T follicular helper cell (primary cell): ENCODE results near the gene BCL7B.
A peak's percentile ranks its signal among the peaks of the same experiment; 100 is the strongest.
"Not testable (repeated sequence)": the region's sequence is repeated elsewhere in the genome, so short reads cannot be mapped to it uniquely, and the experiment has no call there.

ENCODE experiments used
- DNase-seq: peaks from one replicate; pipeline ENCODE4 v3.0.0-alpha.2; 2020; ENCODE audit warnings: low read depth

BCL7B gene

GRCh38 chr7:73535918-73536317 lies 21.6 kb downstream of the BCL7B start:
- not testable (repeated sequence) for DNase-seq

- no peak for DNase-seq
Observed at GRCh38 chr7:73533742-73534141, 23.7 kb downstream of the BCL7B start.

- no peak for DNase-seq
Observed at GRCh38 chr7:73532224-73532623, 25.3 kb downstream of the BCL7B start.

GRCh38 chr7:73530800-73531199 lies 26.7 kb downstream of the BCL7B start:
- no peak for DNase-seq

- no peak for DNase-seq
Observed at GRCh38 chr7:73526896-73527821, 30.3 kb downstream of the BCL7B start.

- DNase-seq, result not testable (repeated sequence)
Observed at GRCh38 chr7:73526158-73526494, 31.4 kb downstream of the BCL7B start.

GRCh38 chr7:73522105-73522872 lies 35.2 kb downstream of the BCL7B start, which contains the start of gene BAZ1B:
TSS of gene BAZ1B (minus strand) at chr7:73522293. CDS start at chr7:73521933, 360 bp downstream.
- peak; percentile 94 for DNase-seq

- DNase-seq, result no peak
Observed at GRCh38 chr7:73521636-73522104, 35.8 kb downstream of the BCL7B start.

- DNase-seq, result no peak
Observed at GRCh38 chr7:73520673-73521635, 36.5 kb downstream of the BCL7B start.

- DNase-seq, result no peak
Observed at GRCh38 chr7:73519867-73520672, 37.4 kb downstream of the BCL7B start.

- no peak for DNase-seq
Observed at GRCh38 chr7:73518470-73518869, 39.0 kb downstream of the BCL7B start.

GRCh38 chr7:73517241-73517995 lies 40.1 kb downstream of the BCL7B start:
- DNase-seq, result no peak

GRCh38 chr7:73515178-73515577 lies 42.3 kb downstream of the BCL7B start:
- DNase-seq, result no peak

GRCh38 chr7:73512018-73512780 lies 45.3 kb downstream of the BCL7B start:
- no peak for DNase-seq

GRCh38 chr7:73509463-73509862 lies 48.0 kb downstream of the BCL7B start:
- no peak for DNase-seq

GRCh38 chr7:73507556-73507955 lies 49.9 kb downstream of the BCL7B start:
- no peak for DNase-seq

GRCh38 chr7:73504920-73505319 lies 52.6 kb downstream of the BCL7B start:
- DNase-seq, result no peak

- no peak for DNase-seq
Observed at GRCh38 chr7:73504017-73504416, 53.5 kb downstream of the BCL7B start.

GRCh38 chr7:73503229-73503628 lies 54.3 kb downstream of the BCL7B start:
- no peak for DNase-seq
